SK-N-SH (cell line): ENCODE measurements around the gene STAT6. TPM values are rescaled to one million over a fixed set of nuclear protein-coding genes. Genes with fewer than 3 reads are reported as not detected.

ENCODE experiments used
- CTCF ChIA-PET: fragments of 300-600, 350-600 bp; formaldehyde crosslinking; extraction: SDS; loops from one replicate; lab custom pipeline; 2021; lab: Yijun Ruan, JAX
- POLR2A ChIA-PET: fragments of 350-600 bp; sonication (Branson Sonifier 250); formaldehyde crosslinking; extraction: SDS; loops from one replicate; lab custom pipeline; 2020; ENCODE audit warnings: antibody characterized with exemption, inconsistent platforms; lab: Yijun Ruan, JAX
- DNase-seq: peaks from one replicate; pipeline ENCODE4 v3.0.0; 2012
- H2AFZ ChIP-seq: fragments of 200-600 bp; sonication (generic); 2 replicates; pipeline ENCODE4 v1.8.1; 2016; ENCODE audit warnings: antibody characterized with exemption, mild to moderate bottlenecking, low read depth
- H3F3A ChIP-seq: fragments of 200-600 bp; sonication (generic); replicated peaks from 2 replicates; pipeline ENCODE3; 2016; ENCODE audit warnings: antibody characterized with exemption, mild to moderate bottlenecking; ENCODE audit not compliant: insufficient read depth
- H3K27ac ChIP-seq, 2 experiments: fragments of 200-500 bp in 1 of 2; fragments of 200-600 bp in 1 of 2; sonication (Bioruptor generic) in 1 of 2; sonication (generic), shearing (Covaris generic) in 1 of 2; 2 replicates each; pipeline versions ENCODE4 v1.5.1 to v1.6.1; 2014 to 2016; ENCODE audit warnings: low read depth in 2 of 2, inconsistent platforms in 1 of 2, low read length in 1 of 2, mild to moderate bottlenecking in 1 of 2, mixed read lengths in 1 of 2
- H3K27me3 ChIP-seq: fragments of 200-600 bp; sonication (generic), shearing (Covaris generic); 2 replicates; pipeline ENCODE4 v1.6.1; 2016; ENCODE audit warnings: mixed run types; ENCODE audit not compliant: insufficient read depth
- H3K36me3 ChIP-seq, 2 experiments: fragments of 200-500 bp in 1 of 2; fragments of 200-600 bp in 1 of 2; sonication (Bioruptor generic) in 1 of 2; sonication (generic) in 1 of 2; replicated peaks in 1 of 2; 2 replicates each; pipeline versions ENCODE3 to v1.5.1; 2014 to 2016; ENCODE audit warnings: low read length in 1 of 2, mild to moderate bottlenecking in 1 of 2; ENCODE audit not compliant: insufficient read depth in 2 of 2, control insufficient read depth in 1 of 2
- H3K4me1 ChIP-seq, 2 experiments: fragments of 200-500 bp in 1 of 2; fragments of 200-600 bp in 1 of 2; sonication (Bioruptor generic) in 1 of 2; sonication (generic), shearing (Covaris generic) in 1 of 2; 2 replicates each; pipeline versions ENCODE4 v1.5.1 to v1.6.1; 2014 to 2016; ENCODE audit warnings: low read depth in 1 of 2, low read length in 1 of 2, mixed run types in 1 of 2; ENCODE audit not compliant: insufficient read depth in 2 of 2, control insufficient read depth in 1 of 2
- H3K4me2 ChIP-seq: fragments of 200-600 bp; sonication (generic), shearing (Covaris generic); 2 replicates; pipeline ENCODE4 v1.6.1; 2017; ENCODE audit warnings: mixed run types
- H3K4me3 ChIP-seq, 2 experiments: fragments of 200-500 bp in 1 of 2; fragments of 200-600 bp in 1 of 2; sonication (Bioruptor generic) in 1 of 2; sonication (generic), shearing (Covaris generic) in 1 of 2; 2 replicates each; pipeline versions ENCODE4 v1.5.1 to v1.8.1; 2014 to 2016; ENCODE audit warnings: low read depth in 2 of 2, inconsistent platforms in 1 of 2, low read length in 1 of 2, mild to moderate bottlenecking in 1 of 2, mixed read lengths in 1 of 2, moderate library complexity in 1 of 2
- H3K79me2 ChIP-seq: fragments of 200-600 bp; sonication (generic); 2 replicates; pipeline ENCODE4 v1.8.1; 2017; ENCODE audit warnings: mild to moderate bottlenecking; ENCODE audit not compliant: insufficient read depth
- H3K9ac ChIP-seq: fragments of 200-600 bp; sonication (generic); 2 replicates; pipeline ENCODE4 v1.6.1; 2017; ENCODE audit warnings: mixed run types
- H3K9me2 ChIP-seq: fragments of 200-600 bp; sonication (generic); 2 replicates; pipeline ENCODE4 v1.6.1; 2017; ENCODE audit warnings: mixed run types
- H3K9me3 ChIP-seq: fragments of 200-600 bp; sonication (generic); 2 replicates; pipeline ENCODE4 v1.6.1; 2017; ENCODE audit warnings: mixed run types, mild to moderate bottlenecking, moderate library complexity
- H4K20me1 ChIP-seq: fragments of 200-600 bp; sonication (generic); 2 replicates; pipeline ENCODE4 v1.6.1; 2017; ENCODE audit warnings: mild to moderate bottlenecking, mixed run types; ENCODE audit not compliant: insufficient read depth
- ELF1 ChIP-seq: IDR thresholded peaks from 2 replicates; pipeline ENCODE4 v1.4.0; 2012
- EP300 ChIP-seq, 2 experiments: IDR thresholded peaks; 2 replicates each; pipeline versions ENCODE4 v1.4.0 to v1.6.1; 2012; ENCODE audit warnings: borderline replicate concordance in 1 of 2, low read depth in 1 of 2, low read length in 1 of 2
- EZH2phosphoT487 ChIP-seq: fragments of 200-600 bp; sonication (generic); IDR thresholded peaks from 2 replicates; pipeline ENCODE4 v1.6.1; 2017; ENCODE audit warnings: low read depth, mixed run types, mild to moderate bottlenecking, antibody characterized with exemption, moderate library complexity, borderline replicate concordance
- FOXM1 ChIP-seq: IDR thresholded peaks from 2 replicates; pipeline ENCODE4 v1.4.0; 2012; ENCODE audit warnings: low read depth, mild to moderate bottlenecking
- GABPA ChIP-seq: IDR thresholded peaks from 2 replicates; pipeline ENCODE4 v1.4.0; 2012; ENCODE audit warnings: low read depth, mild to moderate bottlenecking
- GATA2 ChIP-seq: sonication (generic); formaldehyde crosslinking; IDR thresholded peaks from 2 replicates; pipeline ENCODE4 v1.5.0; 2020; ENCODE audit warnings: mild to moderate bottlenecking, missing genetic modification reagents
- JUND ChIP-seq: IDR thresholded peaks from 2 replicates; pipeline ENCODE4 v1.4.0; 2012
- MXI1 ChIP-seq: IDR thresholded peaks from 2 replicates; pipeline ENCODE4 v1.6.1; 2012; ENCODE audit warnings: mild to moderate bottlenecking, low read depth, low read length, improper control_type of control experiment
- PBX3 ChIP-seq: IDR thresholded peaks from 2 replicates; pipeline ENCODE4; 2012
- POLR2AphosphoS5 ChIP-seq: IDR thresholded peaks from 2 replicates; pipeline ENCODE4 v1.6.1; 2012; ENCODE audit warnings: low read depth, low read length
- RAD21 ChIP-seq: IDR thresholded peaks from 2 replicates; pipeline ENCODE4 v1.6.1; 2012; ENCODE audit warnings: mild to moderate bottlenecking, low read length
- RXRA ChIP-seq: IDR thresholded peaks from 2 replicates; pipeline ENCODE4 v1.4.0; 2012; ENCODE audit warnings: low read depth, mild to moderate bottlenecking, borderline replicate concordance
- SIN3A ChIP-seq: IDR thresholded peaks from 2 replicates; pipeline ENCODE4 v1.6.1; 2012; ENCODE audit warnings: low read depth, mild to moderate bottlenecking, low read length, moderate library complexity, borderline replicate concordance
- SMC3 ChIP-seq: IDR thresholded peaks from 2 replicates; pipeline ENCODE4 v1.6.1; 2012; ENCODE audit warnings: low read depth, low read length, improper control_type of control experiment
- TCF12 ChIP-seq: IDR thresholded peaks from 2 replicates; pipeline ENCODE4 v1.4.0; 2012
- YY1 ChIP-seq: IDR thresholded peaks from 2 replicates; pipeline ENCODE4 v1.4.0; 2012; ENCODE audit warnings: low read depth, mild to moderate bottlenecking
- WGBS: methylation state at CpG from one replicate; pipeline ENCODE4 v1.1.6; 2017; ENCODE audit warnings: low lambda C conversion rate; 5-methylcytosine and 5-hydroxymethylcytosine counted together
- polyA plus RNA-seq, 3 experiments: library from polyadenylated mRNA; depleted of rRNA; stranded (reverse); fragments of >200 nt; gene quantifications; 2 replicates each; pipeline ENCODE4 v1.2.3, GENCODE V29; 2012
- TF ChIP-seq, protein P1 (sequence below): IDR thresholded peaks from 2 replicates; pipeline ENCODE4 v1.6.1; 2012; ENCODE audit warnings: mild to moderate bottlenecking, low read depth, low read length, moderate library complexity
- TF ChIP-seq, protein P2 (sequence below): IDR thresholded peaks from 2 replicates; pipeline ENCODE4 v1.4.0; 2012; ENCODE audit warnings: low read depth
- TF ChIP-seq, protein P3 (sequence below): fragments of 200-600 bp; sonication (generic); IDR thresholded peaks from 2 replicates; pipeline ENCODE4 v1.6.1; 2017; ENCODE audit warnings: antibody characterized with exemption, mild to moderate bottlenecking, moderate library complexity

Gene STAT6
- 0.15 and 0.42 TPM in 2 replicates for polyA plus RNA-seq (2012; rRNA removed)
- 0.05 and 0.19 TPM in 2 replicates for polyA plus RNA-seq (2012; cell fraction: cytosol; rRNA removed)
- polyA plus RNA-seq (2012; cell fraction: nucleus; rRNA removed), result 0.73 and 0.83 TPM in 2 replicates

- CTCF ChIA-PET, result interaction anchor here (0.7 to 5.0 kb wide), 39 partner anchors 8 to 361 kb away, joined by 3 to 240 read pairs (median 8); partner anchors contain the start of genes LRP1, MYO1A, NAB2 and NEMP1
Measured at GRCh38 chr12:57111031-57111734, at the start of gene STAT6. STAT6 (minus strand) TSS chr12:57111362; CDS start chr12:57108278, 3,084 bp downstream.

GRCh38 chr12:57160741-57161140, 49.6 kb upstream of the STAT6 start:
- DNase-seq, result no peak
- Histone ChIP-seq H3K27ac (no peak overlapping the region), H3F3A (no peaks in the 10 kb centered on the region), H3K9me3 (no peaks in the 10 kb centered on the region), H3K4me3 (no peak overlapping the region), H2AFZ (no peak overlapping the region), H3K9ac (no peak overlapping the region), H4K20me1 (no peaks in the 10 kb centered on the region), H3K27me3 (no peaks in the 10 kb centered on the region), H3K36me3 (peaks cover 41 to 73% of the 10 kb centered on the region in 2 experiments), H3K79me2 (0 out of 2 replicates have a peak, but pooled peaks cover 2% of the 10 kb centered on the region), H3K9me2 (no peaks in the 10 kb centered on the region), H3K4me2 (no peak overlapping the region), H3K4me1 (peaks cover 0 to 16% of the 10 kb centered on the region in 2 experiments; a peak in 1 of 4 replicates)
- 92% methylated on average over 10 of the region's 14 CpGs for WGBS
- CTCF ChIA-PET, result interaction anchor here (1.5 to 33.3 kb wide), 4 partner anchors 12 to 34 kb away, joined by 4 to 616 read pairs (median 5); partner anchors contain the start of gene LRP1-AS
- POLR2A ChIA-PET, result no interaction called here
- TF ChIP-seq GATA2 (CRISPR knock-in tag) (no peak), TCF12 (no peak), RXRA (no peak), EZH2phosphoT487 (no peak), SIN3A (no peak), RAD21 (no peak), POLR2AphosphoS5 (no peak), ELF1 (no peak), FOXM1 (no peak), PBX3 (no peak), JUND (no peak), YY1 (no peak), SMC3 (no peak), EP300 (IDR thresholded peaks at IDR 0.05; ENCODE audit: borderline replicate concordance in 1 of 2, low read depth in 1 of 2, low read length in 1 of 2) (no peak), MXI1 (no peak)
- TF ChIP-seq, protein P1, sequence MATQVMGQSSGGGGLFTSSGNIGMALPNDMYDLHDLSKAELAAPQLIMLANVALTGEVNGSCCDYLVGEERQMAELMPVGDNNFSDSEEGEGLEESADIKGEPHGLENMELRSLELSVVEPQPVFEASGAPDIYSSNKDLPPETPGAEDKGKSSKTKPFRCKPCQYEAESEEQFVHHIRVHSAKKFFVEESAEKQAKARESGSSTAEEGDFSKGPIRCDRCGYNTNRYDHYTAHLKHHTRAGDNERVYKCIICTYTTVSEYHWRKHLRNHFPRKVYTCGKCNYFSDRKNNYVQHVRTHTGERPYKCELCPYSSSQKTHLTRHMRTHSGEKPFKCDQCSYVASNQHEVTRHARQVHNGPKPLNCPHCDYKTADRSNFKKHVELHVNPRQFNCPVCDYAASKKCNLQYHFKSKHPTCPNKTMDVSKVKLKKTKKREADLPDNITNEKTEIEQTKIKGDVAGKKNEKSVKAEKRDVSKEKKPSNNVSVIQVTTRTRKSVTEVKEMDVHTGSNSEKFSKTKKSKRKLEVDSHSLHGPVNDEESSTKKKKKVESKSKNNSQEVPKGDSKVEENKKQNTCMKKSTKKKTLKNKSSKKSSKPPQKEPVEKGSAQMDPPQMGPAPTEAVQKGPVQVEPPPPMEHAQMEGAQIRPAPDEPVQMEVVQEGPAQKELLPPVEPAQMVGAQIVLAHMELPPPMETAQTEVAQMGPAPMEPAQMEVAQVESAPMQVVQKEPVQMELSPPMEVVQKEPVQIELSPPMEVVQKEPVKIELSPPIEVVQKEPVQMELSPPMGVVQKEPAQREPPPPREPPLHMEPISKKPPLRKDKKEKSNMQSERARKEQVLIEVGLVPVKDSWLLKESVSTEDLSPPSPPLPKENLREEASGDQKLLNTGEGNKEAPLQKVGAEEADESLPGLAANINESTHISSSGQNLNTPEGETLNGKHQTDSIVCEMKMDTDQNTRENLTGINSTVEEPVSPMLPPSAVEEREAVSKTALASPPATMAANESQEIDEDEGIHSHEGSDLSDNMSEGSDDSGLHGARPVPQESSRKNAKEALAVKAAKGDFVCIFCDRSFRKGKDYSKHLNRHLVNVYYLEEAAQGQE, result no peak
- TF ChIP-seq, protein P2, sequence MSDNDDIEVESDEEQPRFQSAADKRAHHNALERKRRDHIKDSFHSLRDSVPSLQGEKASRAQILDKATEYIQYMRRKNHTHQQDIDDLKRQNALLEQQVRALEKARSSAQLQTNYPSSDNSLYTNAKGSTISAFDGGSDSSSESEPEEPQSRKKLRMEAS, result no peak

More at GRCh38 chr12:57111031-57111734, at the start of gene STAT6:
- Histone ChIP-seq H3K4me2 (peak within 1 kb of the TSS; percentile 58), H3K9me3 (no peaks in the 10 kb centered on the region), H3F3A (no peaks in the 10 kb centered on the region), H3K9ac (peak within 1 kb of the TSS; percentile 1; the same call in 1 of the 2 replicates), H3K9me2 (no peaks in the 10 kb centered on the region), H3K27ac (peak within 1 kb of the TSS; percentile 3 to 28; a peak in 2 of 4 replicates), H3K4me3 (peak within 1 kb of the TSS; percentile 6 to 46; a peak in 2 of 4 replicates), H4K20me1 (no peaks in the 10 kb centered on the region), H2AFZ (peak within 1 kb of the TSS; percentile 59), H3K79me2 (no peaks in the 10 kb centered on the region), H3K27me3 (no peaks in the 10 kb centered on the region), H3K36me3 (no peaks in the 10 kb centered on the region), H3K4me1 (peaks cover 0 to 9% of the 10 kb centered on the region in 2 experiments; a peak in 2 of 4 replicates)
- POLR2A ChIA-PET, result interaction anchor here (0.8 to 1.7 kb wide), 7 partner anchors 12 to 130 kb away, joined by 3 to 23 read pairs (median 7); partner anchors contain the start of genes LRP1 and NEMP1
- WGBS, result 85% methylated on average over 12 of the region's 13 CpGs
- peak; percentile 23; the same call in 1 of the 2 replicates for TF ChIP-seq RAD21
- TF ChIP-seq, protein P3, sequence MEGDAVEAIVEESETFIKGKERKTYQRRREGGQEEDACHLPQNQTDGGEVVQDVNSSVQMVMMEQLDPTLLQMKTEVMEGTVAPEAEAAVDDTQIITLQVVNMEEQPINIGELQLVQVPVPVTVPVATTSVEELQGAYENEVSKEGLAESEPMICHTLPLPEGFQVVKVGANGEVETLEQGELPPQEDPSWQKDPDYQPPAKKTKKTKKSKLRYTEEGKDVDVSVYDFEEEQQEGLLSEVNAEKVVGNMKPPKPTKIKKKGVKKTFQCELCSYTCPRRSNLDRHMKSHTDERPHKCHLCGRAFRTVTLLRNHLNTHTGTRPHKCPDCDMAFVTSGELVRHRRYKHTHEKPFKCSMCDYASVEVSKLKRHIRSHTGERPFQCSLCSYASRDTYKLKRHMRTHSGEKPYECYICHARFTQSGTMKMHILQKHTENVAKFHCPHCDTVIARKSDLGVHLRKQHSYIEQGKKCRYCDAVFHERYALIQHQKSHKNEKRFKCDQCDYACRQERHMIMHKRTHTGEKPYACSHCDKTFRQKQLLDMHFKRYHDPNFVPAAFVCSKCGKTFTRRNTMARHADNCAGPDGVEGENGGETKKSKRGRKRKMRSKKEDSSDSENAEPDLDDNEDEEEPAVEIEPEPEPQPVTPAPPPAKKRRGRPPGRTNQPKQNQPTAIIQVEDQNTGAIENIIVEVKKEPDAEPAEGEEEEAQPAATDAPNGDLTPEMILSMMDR, result 0 out of 2 replicates have a peak, but pooled peaks have one; percentile 9
- TF ChIP-seq GABPA, result no peak
- no peak for DNase-seq
